Tibial artery (tissue), 4 donors: ENCODE measurements around the gene DIRAS2.

Experiments used
- DNase-seq, 2 donors: peaks; one replicate each; pipeline ENCODE4 v3.0.0-alpha.2; 2019
- H3K27ac ChIP-seq, 2 donors: fragments of 200-600 bp; sonication (generic) in 1 of 2; 1 replicate in 1 of 2; 2 replicates in 1 of 2; pipeline ENCODE4 v1.5.1; 2018 to 2019; ENCODE audit warnings: mild to moderate bottlenecking in 1 of 2
- H3K27me3 ChIP-seq, 2 donors: fragments of 200-600 bp; sonication (generic) in 1 of 2; one replicate each; pipeline versions ENCODE4 v1.5.1 to v1.6.0; 2016 to 2019
- H3K36me3 ChIP-seq, 3 donors: fragments of 200-600 bp; sonication (generic) in 2 of 3; one replicate each; pipeline ENCODE4 v1.5.1; 2016 to 2019; ENCODE audit warnings: mild to moderate bottlenecking in 2 of 3
- H3K4me1 ChIP-seq, 4 donors: fragments of 200-600 bp; sonication (generic) in 2 of 4; 1 replicate in 3 of 4; 2 replicates in 1 of 4; pipeline ENCODE4 v1.5.1; 2016 to 2019
- H3K4me3 ChIP-seq, 2 donors: fragments of 200-600 bp; sonication (generic) in 1 of 2; 1 replicate in 1 of 2; 2 replicates in 1 of 2; pipeline ENCODE4 v1.5.1; 2018 to 2019; ENCODE audit warnings: mild to moderate bottlenecking in 2 of 2
- H3K9me3 ChIP-seq, 3 donors: fragments of 200-600 bp; sonication (generic) in 1 of 3; one replicate each; pipeline ENCODE4 v1.5.1; 2016 to 2019
- intact Hi-C: fragments of 100-400 bp; cut with DNase I; formaldehyde crosslinking; loops from one replicate; pipeline ENCODE4 v1.15.0; 2023; ENCODE audit warnings: low total_unique reads
- TF ChIP-seq, protein P1 (sequence below), 2 experiments: fragments of 200-600 bp in 1 of 2; fragments of 450-650 bp in 1 of 2; IDR thresholded peaks; one replicate each; pipeline ENCODE4 v1.5.1; 2017 to 2019; ENCODE audit warnings: antibody characterized with exemption in 2 of 2, mild to moderate bottlenecking in 1 of 2, moderate library complexity in 1 of 2

The DIRAS2 gene

DNA sequence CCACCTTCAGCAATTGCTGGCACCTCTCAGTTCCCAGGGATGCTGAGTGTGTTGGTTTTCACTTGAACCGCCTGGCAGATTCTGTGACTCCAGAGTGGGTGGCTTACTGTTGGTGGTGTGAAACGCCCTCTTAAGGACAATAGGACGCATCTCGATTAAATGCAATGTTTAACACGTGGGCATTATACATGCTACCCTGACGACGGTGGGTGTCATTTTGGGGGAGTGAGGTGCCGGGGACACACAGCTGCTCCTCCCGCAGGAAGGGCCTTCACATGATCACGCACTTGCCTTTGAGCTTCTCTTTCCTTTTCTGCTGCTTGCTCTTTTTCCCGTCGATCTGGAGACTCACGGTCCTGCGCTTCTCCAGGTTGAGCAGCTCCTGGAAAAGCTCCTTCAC, 29.7 kb downstream of the DIRAS2 start:
- no peak for DNase-seq
- H3K9me3 ChIP-seq: no peaks in the 10 kb centered on the region
- H3K4me3 ChIP-seq: no peak overlapping the region
- no peaks in the 10 kb centered on the region for H3K36me3 ChIP-seq
- TF ChIP-seq, protein P1, sequence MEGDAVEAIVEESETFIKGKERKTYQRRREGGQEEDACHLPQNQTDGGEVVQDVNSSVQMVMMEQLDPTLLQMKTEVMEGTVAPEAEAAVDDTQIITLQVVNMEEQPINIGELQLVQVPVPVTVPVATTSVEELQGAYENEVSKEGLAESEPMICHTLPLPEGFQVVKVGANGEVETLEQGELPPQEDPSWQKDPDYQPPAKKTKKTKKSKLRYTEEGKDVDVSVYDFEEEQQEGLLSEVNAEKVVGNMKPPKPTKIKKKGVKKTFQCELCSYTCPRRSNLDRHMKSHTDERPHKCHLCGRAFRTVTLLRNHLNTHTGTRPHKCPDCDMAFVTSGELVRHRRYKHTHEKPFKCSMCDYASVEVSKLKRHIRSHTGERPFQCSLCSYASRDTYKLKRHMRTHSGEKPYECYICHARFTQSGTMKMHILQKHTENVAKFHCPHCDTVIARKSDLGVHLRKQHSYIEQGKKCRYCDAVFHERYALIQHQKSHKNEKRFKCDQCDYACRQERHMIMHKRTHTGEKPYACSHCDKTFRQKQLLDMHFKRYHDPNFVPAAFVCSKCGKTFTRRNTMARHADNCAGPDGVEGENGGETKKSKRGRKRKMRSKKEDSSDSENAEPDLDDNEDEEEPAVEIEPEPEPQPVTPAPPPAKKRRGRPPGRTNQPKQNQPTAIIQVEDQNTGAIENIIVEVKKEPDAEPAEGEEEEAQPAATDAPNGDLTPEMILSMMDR (IDR thresholded peaks at IDR 0.05): no peak
- H3K27me3 ChIP-seq: no peaks in the 10 kb centered on the region
- H3K4me1 ChIP-seq: no peaks in the 10 kb centered on the region
- intact Hi-C loops: no loop called here
- no peak overlapping the region for H3K27ac ChIP-seq

DNA sequence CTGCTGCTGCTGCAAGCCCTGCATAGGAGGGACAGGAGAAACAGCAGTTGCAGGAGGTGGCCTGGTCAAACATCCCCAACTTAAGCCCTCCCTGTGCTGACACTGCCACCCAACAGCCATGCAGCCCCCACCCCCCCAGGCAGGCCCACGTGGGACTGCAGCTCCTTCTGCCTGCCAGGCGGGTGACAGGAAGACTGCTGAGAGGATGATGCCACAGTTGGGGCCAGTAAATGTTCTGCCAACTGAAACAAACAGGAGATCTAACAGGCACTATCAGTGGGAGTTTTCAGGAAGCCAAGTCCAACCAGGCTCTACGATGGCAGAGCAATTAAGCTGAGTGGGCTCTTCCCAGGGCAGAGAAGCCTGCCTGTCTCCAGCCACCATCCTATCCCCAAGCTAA, 31.1 kb downstream of the DIRAS2 start:
- no peaks in the 10 kb centered on the region for H3K36me3 ChIP-seq
- no peaks in the 10 kb centered on the region for H3K27me3 ChIP-seq
- no peaks in the 10 kb centered on the region for H3K9me3 ChIP-seq
- no peaks in the 10 kb centered on the region for H3K4me1 ChIP-seq
- intact Hi-C loops: no loop called here
- TF ChIP-seq, protein P1 (IDR thresholded peaks at IDR 0.05): no peak
- H3K4me3 ChIP-seq: no peak overlapping the region
- H3K27ac ChIP-seq: no peak overlapping the region
- DNase-seq: no peak

DNA sequence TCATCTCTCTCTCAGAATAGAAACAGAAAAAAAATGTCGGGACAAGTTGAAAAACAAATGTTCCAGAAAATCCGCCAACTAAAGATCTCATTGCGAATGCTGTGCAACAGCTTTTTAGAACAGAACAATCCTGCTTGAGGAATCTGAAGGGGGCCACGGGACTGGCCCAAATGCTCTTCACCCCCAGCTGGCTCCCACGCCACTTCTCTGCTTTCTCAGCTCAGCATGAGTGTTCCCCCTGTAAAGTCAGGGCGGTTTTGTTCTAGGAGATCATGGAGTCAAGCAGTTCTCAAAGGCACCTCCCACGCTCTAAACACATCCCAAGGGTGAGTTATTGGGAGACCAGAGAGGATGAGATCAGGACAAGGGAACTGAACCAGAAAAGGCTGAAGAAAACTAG, 31.5 kb downstream of the DIRAS2 start:
- H3K27me3 ChIP-seq: no peaks in the 10 kb centered on the region
- TF ChIP-seq, protein P1 (IDR thresholded peaks at IDR 0.05): no peak
- no peak overlapping the region for H3K4me3 ChIP-seq
- no peaks in the 10 kb centered on the region for H3K4me1 ChIP-seq
- no peaks in the 10 kb centered on the region for H3K9me3 ChIP-seq
- intact Hi-C loops: no loop called here
- H3K36me3 ChIP-seq: no peaks in the 10 kb centered on the region
- no peak for DNase-seq
- no peak overlapping the region for H3K27ac ChIP-seq

GRCh38 chr9:90607701-90608516, 34.7 kb downstream of the DIRAS2 start:
- no peaks in the 10 kb centered on the region for H3K27me3 ChIP-seq
- H3K4me3 ChIP-seq: no peak overlapping the region
- no peaks in the 10 kb centered on the region for H3K9me3 ChIP-seq
- no peak overlapping the region for H3K27ac ChIP-seq
- TF ChIP-seq, protein P1 (IDR thresholded peaks at IDR 0.05): no peak
- intact Hi-C loops: no loop called here
- H3K36me3 ChIP-seq: no peaks in the 10 kb centered on the region
- DNase-seq: no peak
- H3K4me1 ChIP-seq: no peaks in the 10 kb centered on the region

- Histone ChIP-seq H3K27ac (no peak overlapping the region), H3K27me3 (no peaks in the 10 kb centered on the region), H3K36me3 (no peaks in the 10 kb centered on the region), H3K9me3 (no peaks in the 10 kb centered on the region), H3K4me1 (no peaks in the 10 kb centered on the region), H3K4me3 (no peak overlapping the region)
- no peak for DNase-seq
- TF ChIP-seq, protein P1 (IDR thresholded peaks at IDR 0.05): no peak
- intact Hi-C loops: no loop called here
Measured at GRCh38 chr9:90600029-90600428, 42.6 kb downstream of the DIRAS2 start.
